Esophagus squamous epithelium (tissue), 4 donors: ENCODE measurements around the gene IGF1.

Experiments
- CTCF ChIP-seq, 6 experiments: fragments of 450-650 bp in 4 of 6; fragments of 200-600 bp in 2 of 6; sonication (generic) in 2 of 6; IDR thresholded peaks; one replicate each; pipeline ENCODE4 v1.5.1; 2016 to 2019; ENCODE audit warnings: antibody characterized with exemption in 6 of 6, mild to moderate bottlenecking in 4 of 6, moderate library complexity in 4 of 6
- POLR2A ChIP-seq, 4 donors: fragments of 450-650 bp; IDR thresholded peaks; one replicate each; pipeline ENCODE4 v1.6.1; 2017; ENCODE audit warnings: antibody characterized with exemption in 4 of 4, mild to moderate bottlenecking in 4 of 4, moderate library complexity in 3 of 4

- no peak for TF ChIP-seq CTCF (IDR thresholded peaks at IDR 0.05)
- TF ChIP-seq POLR2A (IDR thresholded peaks at IDR 0.05): no peak
Observed at GRCh38 chr12:102481705-102482425, 1.5 kb upstream of the IGF1 start.
